Measurements from ENCODE around the gene ATP2B2. TPM values are rescaled to one million over a fixed set of nuclear protein-coding genes. Genes with fewer than 3 reads are reported as not detected.

The ATP2B2 gene
- polyA plus RNA-seq, 1 experiment, result not detected

- no peak for DNase-seq (ENCODE audit: low read depth)
- no peak for TF ChIP-seq CTCF (IDR thresholded peaks at IDR 0.05; ENCODE audit: insufficient read depth, low read depth, low read length)
- Histone ChIP-seq H3K4me3 (ENCODE audit: low read depth, low read length) (no peak overlapping the region), H3K27me3 (ENCODE audit: control insufficient read depth, insufficient read depth, low read length) (peaks cover 9% of the 10 kb centered on the region), H3K36me3 (ENCODE audit: control insufficient read depth, insufficient read depth, low read length) (no peaks in the 10 kb centered on the region)
- CTCF ChIA-PET, result interaction anchor here (0.6 kb wide), 1 partner anchor 83 kb away, joined by 4 read pairs; no protein-coding TSS in a partner anchor
- POLR2A ChIA-PET, result no interaction called here
These were observed 40.2 kb downstream of the ATP2B2 start for GRCh38 chr3:10465161-10465560.

- CTCF ChIA-PET, result no interaction called here
- peaks cover 3% of the 10 kb centered on the region for H3K27me3 ChIP-seq (ENCODE audit: control insufficient read depth, insufficient read depth, low read length)
- POLR2A ChIA-PET, result no interaction called here
These were observed 41.6 kb downstream of the ATP2B2 start for GRCh38 chr3:10463533-10464434.

GRCh38 chr3:10462641-10463532 is 42.5 kb downstream of the ATP2B2 start:
- ChIA-PET POLR2A (no interaction called here), CTCF (no interaction called here)
- Histone ChIP-seq H3K4me3 (ENCODE audit: low read depth, low read length) (no peak overlapping the region), H3K27me3 (ENCODE audit: control insufficient read depth, insufficient read depth, low read length) (no peaks in the 10 kb centered on the region; the same call in none of the 2 replicates), H3K36me3 (ENCODE audit: control insufficient read depth, insufficient read depth, low read length) (no peaks in the 10 kb centered on the region)
- TF ChIP-seq CTCF (IDR thresholded peaks at IDR 0.05; ENCODE audit: insufficient read depth, low read depth, low read length), result no peak
- no peak for DNase-seq (ENCODE audit: low read depth)

More at GRCh38 chr3:10463533-10464434, 41.6 kb downstream of the ATP2B2 start:
- TF ChIP-seq CTCF (IDR thresholded peaks at IDR 0.05; ENCODE audit: insufficient read depth, low read depth, low read length), result no peak
- no peaks in the 10 kb centered on the region for H3K36me3 ChIP-seq (ENCODE audit: control insufficient read depth, insufficient read depth, low read length)
- H3K4me3 ChIP-seq (ENCODE audit: low read depth, low read length), result no peak overlapping the region
- DNase-seq (ENCODE audit: low read depth), result no peak

- POLR2A ChIA-PET, result no interaction called here
- Histone ChIP-seq H3K36me3 (ENCODE audit: control insufficient read depth, insufficient read depth, low read length) (no peaks in the 10 kb centered on the region), H3K27me3 (ENCODE audit: control insufficient read depth, insufficient read depth, low read length) (no peaks in the 10 kb centered on the region; the same call in 1 of the 2 replicates), H3K4me3 (ENCODE audit: low read depth, low read length) (no peak overlapping the region)
- TF ChIP-seq CTCF (IDR thresholded peaks at IDR 0.05; ENCODE audit: insufficient read depth, low read depth, low read length), result no peak
- DNase-seq (ENCODE audit: low read depth), result no peak
- CTCF ChIA-PET, result no interaction called here
These were observed 44.3 kb downstream of the ATP2B2 start for GRCh38 chr3:10460951-10461545.

Measured in BJ (cell line).